ENCODE data around the gene SHD. TPM values are rescaled to one million over a fixed set of nuclear protein-coding genes. Genes with fewer than 3 reads are reported as not detected.

SHD gene
- total and polyA plus RNA-seq, 2 of the 8 experiments (the other 6 are each of a cell fraction or from before 2014, with no cell fraction given), result 5.8 to 10.7 TPM

DNA sequence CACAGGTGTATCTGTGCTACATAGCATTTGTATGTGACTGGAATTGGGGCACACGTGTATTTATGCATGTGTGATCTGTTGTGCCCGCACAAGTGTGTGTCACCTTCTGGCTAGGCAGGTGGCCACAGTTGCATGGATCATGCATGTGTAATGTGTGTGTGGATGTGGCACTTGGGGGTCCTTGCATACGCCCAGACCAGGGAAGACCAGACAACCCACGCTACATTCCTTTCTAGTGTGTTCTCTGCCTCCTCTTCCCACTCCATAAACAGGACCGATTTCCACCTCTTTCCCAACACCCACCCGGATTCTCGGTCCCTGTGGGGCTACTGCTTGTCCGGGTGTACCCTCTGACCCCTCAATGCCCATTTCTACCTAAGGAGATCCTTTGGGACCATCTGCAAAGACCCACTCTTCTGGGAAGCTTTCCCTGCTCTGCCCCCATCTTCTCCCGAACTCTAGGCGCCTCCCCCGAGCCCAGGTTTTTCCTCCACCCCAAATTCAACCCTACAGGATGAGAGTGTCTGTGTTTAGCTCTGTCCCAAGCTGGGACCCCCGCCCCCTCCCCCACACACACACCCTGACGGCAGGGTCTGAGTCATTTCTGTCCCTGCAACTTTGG is 47.3 kb downstream of the SHD start:
- Histone ChIP-seq H3K18ac (ENCODE audit: extremely low read depth, low read length) (no peak overlapping the region), H2BK120ac (replicated peaks; ENCODE audit: low read depth, low read length) (no peak overlapping the region), H2AFZ (ENCODE audit: low read length) (no peak overlapping the region), H3K14ac (ENCODE audit: insufficient read length) (no peak overlapping the region), H3K56ac (replicated peaks; ENCODE audit: insufficient read length, low read depth, low read length) (no peak overlapping the region), H2BK20ac (ENCODE audit: low read length) (no peak overlapping the region), H4K91ac (replicated peaks; ENCODE audit: insufficient read length, low read length) (no peak overlapping the region), H2BK15ac (ENCODE audit: low read length) (0 out of 2 replicates have a peak overlapping the region, but pooled peaks have one; percentile 73), H4K8ac (ENCODE audit: extremely low read depth, insufficient read depth, low read length) (no peak overlapping the region), H3K4ac (replicated peaks; ENCODE audit: insufficient read length, low read depth, low read length) (no peak overlapping the region), H3K27ac (ENCODE audit: low read depth, low read length) (no peak overlapping the region), H3K27me3 (replicated peaks in 1 of 4; ENCODE audit: control insufficient read depth in 3 of 4, extremely low read depth in 1 of 4, insufficient read depth in 3 of 4, low read length in 3 of 4) (no peaks in the 10 kb centered on the region; a peak in 1 of 7 replicates), H3K9ac (replicated peaks in 1 of 4; ENCODE audit: extremely low read depth in 1 of 4, low read depth in 3 of 4, low read length in 3 of 4) (no peak overlapping the region), H2AK5ac (ENCODE audit: low read depth, low read length) (no peak overlapping the region), H4K5ac (ENCODE audit: insufficient read length, low read depth, low read length) (no peak overlapping the region), H3K9me3 (ENCODE audit: insufficient read depth in 2 of 2, low read depth in 1 of 2, low read length in 1 of 2) (no peaks in the 10 kb centered on the region), H3K23ac (ENCODE audit: insufficient read length) (no peak overlapping the region), H4K20me1 (replicated peaks in 1 of 2; ENCODE audit: control insufficient read depth in 1 of 2, insufficient read depth in 2 of 2, low read length in 2 of 2) (peaks cover 4 to 15% of the 10 kb centered on the region in 2 experiments), H3K23me2 (ENCODE audit: low read depth, low read length) (peaks cover 12% of the 10 kb centered on the region; the same call in 1 of the 2 replicates), H3K4me1 (replicated peaks in 1 of 4; ENCODE audit: control insufficient read depth in 3 of 4, insufficient read depth in 4 of 4, low read length in 3 of 4) (peaks cover 0 to 6% (median 3%) of the 10 kb centered on the region in 4 experiments; a peak in 5 of 7 replicates), H2BK5ac (ENCODE audit: low read depth, low read length) (no peak overlapping the region), H3K79me2 (ENCODE audit: control insufficient read depth in 1 of 2, insufficient read depth in 2 of 2, low read length in 2 of 2) (no peaks in the 10 kb centered on the region), H2BK12ac (ENCODE audit: low read depth, low read length) (no peak overlapping the region; the same call in 1 of the 2 replicates), H3K4me3 (ENCODE audit: extremely low read depth in 1 of 4, insufficient read depth in 2 of 4, low read depth in 3 of 4, low read length in 4 of 4) (peak overlapping the region; percentile 59 to 70 (median 65)), H3K79me1 (ENCODE audit: low read depth, low read length) (no peaks in the 10 kb centered on the region), H3K4me2 (ENCODE audit: insufficient read depth in 1 of 2, low read depth in 2 of 2, low read length in 2 of 2) (peak overlapping the region; percentile 88 to 95), H3K36me3 (ENCODE audit: control insufficient read depth in 2 of 4, insufficient read depth in 4 of 4, low read length in 3 of 4) (peaks cover 0 to 10% (median 0%) of the 10 kb centered on the region in 4 experiments; a peak in 2 of 8 replicates)
- DNase-seq (ENCODE audit: low read depth in 1 of 2, low spot score in 2 of 2) (no peak), FAIRE-seq (no peak)
- 69% methylated on average over 13 of the region's 13 CpGs; no CpG with 5 or more reads in 1 of the 2 experiments for WGBS, 2 experiments (ENCODE audit: extremely low coverage in 1 of 2, insufficient coverage in 1 of 2, insufficient read length in 1 of 2, insufficient replicate concordance in 2 of 2, low coverage in 1 of 2, low lambda C conversion rate in 2 of 2, missing lambda C conversion rate in 1 of 2)
- CTCF ChIA-PET (ENCODE audit: partially characterized antibody), result interaction anchor here (0.5 to 8.2 kb wide), 2 partner anchors 29 to 59 kb away, joined by 3 to 71 read pairs; no protein-coding TSS in a partner anchor
- POLR2A ChIA-PET (ENCODE audit: partially characterized antibody), result interaction anchor here (0.8 to 1.1 kb wide), 4 partner anchors 14 to 54 kb away, joined by 3 to 8 read pairs (median 3); partner anchors contain the start of gene MPND
- TF ChIP-seq BCL11A (IDR thresholded peaks at IDR 0.05; ENCODE audit: low read depth in 2 of 2, low read length in 2 of 2), result no peak
- no peak for TF ChIP-seq TAF1 (IDR thresholded peaks at IDR 0.05; ENCODE audit: low read depth, low read length)
